ENCODE measurements around the gene FXN.
"Not testable (repeated sequence)": the region's sequence is repeated elsewhere in the genome, so short reads cannot be mapped to it uniquely, and the experiment has no call there.

Gene FXN

DNA sequence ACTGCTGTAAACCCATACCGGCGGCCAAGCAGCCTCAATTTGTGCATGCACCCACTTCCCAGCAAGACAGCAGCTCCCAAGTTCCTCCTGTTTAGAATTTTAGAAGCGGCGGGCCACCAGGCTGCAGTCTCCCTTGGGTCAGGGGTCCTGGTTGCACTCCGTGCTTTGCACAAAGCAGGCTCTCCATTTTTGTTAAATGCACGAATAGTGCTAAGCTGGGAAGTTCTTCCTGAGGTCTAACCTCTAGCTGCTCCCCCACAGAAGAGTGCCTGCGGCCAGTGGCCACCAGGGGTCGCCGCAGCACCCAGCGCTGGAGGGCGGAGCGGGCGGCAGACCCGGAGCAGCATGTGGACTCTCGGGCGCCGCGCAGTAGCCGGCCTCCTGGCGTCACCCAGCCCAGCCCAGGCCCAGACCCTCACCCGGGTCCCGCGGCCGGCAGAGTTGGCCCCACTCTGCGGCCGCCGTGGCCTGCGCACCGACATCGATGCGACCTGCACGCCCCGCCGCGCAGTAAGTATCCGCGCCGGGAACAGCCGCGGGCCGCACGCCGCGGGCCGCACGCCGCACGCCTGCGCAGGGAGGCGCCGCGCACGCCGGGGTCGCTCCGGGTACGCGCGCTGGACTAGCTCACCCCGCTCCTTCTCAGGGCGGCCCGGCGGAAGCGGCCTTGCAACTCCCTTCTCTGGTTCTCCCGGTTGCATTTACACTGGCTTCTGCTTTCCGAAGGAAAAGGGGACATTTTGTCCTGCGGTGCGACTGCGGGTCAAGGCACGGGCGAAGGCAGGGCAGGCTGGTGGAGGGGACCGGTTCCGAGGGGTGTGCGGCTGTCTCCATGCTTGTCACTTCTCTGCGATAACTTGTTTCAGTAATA is at the start of gene FXN:
Gene FXN, plus strand, starts transcription at position 315 of the 871 bp plus-strand sequence. Its CDS starts 31 bp downstream, at position 346.
- DNase-seq = peak; percentile 66 to 78 (median 68)

DNA sequence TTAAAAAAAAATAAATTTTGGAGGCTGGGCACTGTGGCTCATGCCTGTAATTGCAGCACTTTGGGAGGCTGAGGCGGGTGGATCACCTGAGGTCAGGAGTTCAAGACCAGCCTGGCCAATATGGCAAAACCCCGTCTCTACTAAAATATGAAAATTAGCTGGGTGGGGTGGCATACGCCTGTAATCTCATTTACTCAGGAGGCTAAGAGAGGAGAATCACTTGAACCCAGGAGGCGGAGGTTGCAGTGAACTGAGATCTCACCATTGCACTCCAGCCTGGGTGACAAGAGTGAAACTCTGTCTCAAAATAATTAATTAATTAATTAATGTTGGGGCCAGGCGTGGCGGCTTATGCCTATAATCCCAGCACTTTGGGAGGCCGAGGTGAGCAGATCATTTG is 48.6 kb upstream of the FXN start:
- not testable (repeated sequence) for DNase-seq

GRCh38 chr9:68991457-68991856 is 44.1 kb upstream of the FXN start:
- DNase-seq = no peak

DNA sequence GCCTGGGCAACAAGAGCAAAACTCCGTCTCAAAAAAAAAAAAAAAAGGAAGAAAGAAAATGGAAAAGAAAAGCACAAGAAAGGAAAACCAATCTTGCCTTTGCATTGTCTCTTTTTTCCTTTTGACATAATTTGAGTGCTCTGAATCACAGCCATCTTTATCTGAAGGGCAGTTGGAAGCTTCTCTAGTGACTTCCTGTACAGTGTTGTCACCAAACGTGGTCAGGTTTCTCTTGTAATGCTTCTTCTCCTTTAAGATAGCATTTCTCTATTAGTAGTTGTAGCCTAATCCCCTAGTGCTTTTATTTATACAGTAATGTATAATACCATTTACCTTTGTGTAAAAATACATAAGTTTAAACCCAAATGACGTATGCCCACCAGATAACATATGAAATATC is 39.8 kb upstream of the FXN start:
- DNase-seq = no peak

GRCh38 chr9:68996462-68996861 is 39.1 kb upstream of the FXN start:
- DNase-seq = no peak

GRCh38 chr9:68997666-68998065 is 37.9 kb upstream of the FXN start:
- DNase-seq = no peak

- no peak for DNase-seq
These were observed 37.2 kb upstream of the FXN start for GRCh38 chr9:68998385-68998784.

- no peak for DNase-seq
These were observed 36.7 kb upstream of the FXN start for GRCh38 chr9:68998812-68999211.

DNA sequence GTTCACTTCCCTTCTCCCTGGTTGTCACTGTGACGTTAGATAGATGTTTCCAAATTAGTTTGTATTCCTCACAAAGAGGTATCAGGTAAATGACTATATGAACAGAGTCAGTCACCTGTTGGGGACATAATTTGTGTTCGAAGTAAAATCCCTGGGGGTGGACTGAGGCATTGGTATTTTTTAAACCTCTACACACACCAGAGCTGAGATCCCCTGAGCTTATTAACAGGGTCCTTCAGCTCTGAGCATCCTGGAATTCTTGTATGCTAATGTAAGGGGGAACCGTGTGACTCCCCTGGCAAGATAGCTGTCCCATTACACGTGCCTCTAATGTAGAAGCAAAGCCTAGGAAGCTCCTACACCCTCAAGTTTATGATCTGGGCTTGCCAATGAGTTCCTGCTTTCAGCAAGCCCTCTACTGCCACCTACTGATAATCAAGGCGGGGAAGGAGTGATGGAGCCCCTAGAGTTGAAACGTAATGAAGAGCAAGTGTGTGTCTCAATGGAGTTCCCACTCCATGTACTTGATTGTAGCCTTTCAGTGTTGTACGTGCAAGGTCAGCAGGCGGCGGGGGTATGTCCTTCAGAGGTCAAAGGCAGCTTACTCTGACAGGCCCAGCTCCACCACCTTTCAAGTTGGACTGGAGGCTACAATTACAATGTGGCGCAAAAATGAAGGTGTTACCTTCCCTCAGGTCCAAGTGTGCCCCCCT is 36.0 kb upstream of the FXN start:
- DNase-seq = peak; percentile 14 to 28 (median 26)

DNA sequence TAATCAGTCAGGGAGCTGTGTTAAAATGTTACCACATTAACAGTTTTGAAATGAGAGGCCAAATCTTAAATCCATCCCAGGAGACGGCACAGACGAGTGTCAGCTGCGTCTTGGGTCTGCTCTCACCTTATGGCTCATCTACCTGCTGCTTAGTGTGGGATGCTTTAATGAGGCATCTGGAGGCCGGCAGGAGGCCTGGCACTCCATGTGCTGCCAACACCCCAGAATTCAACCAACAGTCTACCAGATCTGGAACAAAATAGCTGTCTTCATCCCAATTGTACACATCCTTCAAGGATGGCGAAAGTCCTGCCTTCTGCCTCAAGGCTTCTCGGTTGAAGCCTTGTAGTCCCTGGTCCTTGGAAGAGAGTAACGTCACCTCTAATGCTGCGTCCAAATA is 33.6 kb upstream of the FXN start:
- DNase-seq = no peak

GRCh38 chr9:69003051-69003450 is 32.5 kb upstream of the FXN start:
- DNase-seq = no peak

DNA sequence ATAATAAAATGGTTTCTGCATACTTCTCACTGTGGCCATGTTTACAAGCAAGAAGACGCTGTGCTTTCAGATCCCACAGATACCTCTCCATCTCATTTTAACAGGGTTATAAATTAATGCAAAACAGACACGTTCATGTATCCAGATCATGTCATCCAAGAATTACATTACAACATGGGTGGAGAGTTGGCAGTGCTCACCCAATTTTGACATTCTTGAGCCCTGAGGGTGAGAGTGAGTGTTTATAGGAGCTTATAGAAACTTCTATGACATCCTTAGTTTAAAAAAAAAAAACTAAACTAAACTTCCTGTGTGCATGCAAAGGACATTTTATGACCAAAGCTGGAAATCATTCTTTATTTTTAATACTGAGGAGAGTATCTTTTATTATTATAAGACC is 30.7 kb upstream of the FXN start:
- no peak for DNase-seq

GRCh38 chr9:69009708-69010107 is 25.8 kb upstream of the FXN start:
- DNase-seq = no peak

DNA sequence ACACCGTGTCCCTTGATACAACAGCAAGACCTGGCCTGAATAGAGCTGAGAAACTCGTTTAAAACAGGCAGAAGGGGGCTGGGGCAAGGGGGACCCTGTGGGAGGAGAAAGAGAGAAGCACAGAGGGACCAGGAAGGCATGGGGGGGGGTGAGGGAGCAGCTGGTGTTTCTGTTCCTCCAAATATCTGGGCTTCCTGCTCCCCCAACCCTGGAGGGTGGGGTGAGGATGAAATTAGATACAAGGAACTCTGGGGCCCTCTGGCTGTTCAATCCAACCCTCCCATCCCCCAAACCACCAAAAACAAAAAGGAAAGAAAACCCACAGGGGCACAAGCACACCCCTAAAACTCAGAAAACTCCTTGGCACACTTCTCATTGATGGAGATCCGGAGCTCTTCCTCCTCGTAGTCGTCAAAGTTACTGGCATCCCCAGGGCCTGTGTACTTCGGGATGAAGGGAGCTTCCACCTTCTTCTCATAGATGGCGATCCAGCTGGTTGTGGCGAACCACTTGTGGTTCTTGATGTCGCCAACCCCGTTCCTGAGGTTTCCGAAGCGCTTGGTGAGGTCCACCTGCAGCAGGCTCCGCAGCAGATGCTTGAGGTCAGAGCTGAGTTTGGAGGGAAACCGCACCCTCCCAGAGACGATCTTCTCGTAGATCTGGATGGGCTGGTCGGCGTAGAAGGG is 22.7 kb upstream of the FXN start:
- DNase-seq = no peak

- DNase-seq = no peak
These were observed 22.2 kb upstream of the FXN start for GRCh38 chr9:69013382-69013727.

DNA sequence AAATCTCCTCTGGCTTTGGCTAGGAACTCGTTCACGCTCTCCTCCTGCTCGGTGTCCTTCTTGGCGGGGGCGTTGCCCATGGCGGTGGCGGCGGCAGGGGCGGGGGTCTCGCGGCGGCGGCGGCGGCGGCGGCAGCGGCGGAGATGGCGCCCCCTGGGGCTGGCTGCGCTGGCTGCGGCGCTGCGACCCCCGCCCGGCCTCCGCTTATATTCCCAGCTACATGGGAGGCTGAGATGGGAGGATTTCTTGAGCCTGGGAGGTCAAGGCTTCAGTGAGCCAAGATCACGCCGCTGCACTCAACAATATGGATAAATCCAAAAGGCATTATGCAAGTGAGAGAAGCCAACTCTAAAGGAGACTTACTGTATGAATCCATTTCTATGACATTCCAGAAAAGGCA is 21.5 kb upstream of the FXN start, which contains the start of gene PRKACG:
Gene PRKACG, minus strand, starts transcription at position 101 of the 400 bp plus-strand sequence. Its CDS starts 21 bp downstream, at position 80.
- no peak for DNase-seq

DNA sequence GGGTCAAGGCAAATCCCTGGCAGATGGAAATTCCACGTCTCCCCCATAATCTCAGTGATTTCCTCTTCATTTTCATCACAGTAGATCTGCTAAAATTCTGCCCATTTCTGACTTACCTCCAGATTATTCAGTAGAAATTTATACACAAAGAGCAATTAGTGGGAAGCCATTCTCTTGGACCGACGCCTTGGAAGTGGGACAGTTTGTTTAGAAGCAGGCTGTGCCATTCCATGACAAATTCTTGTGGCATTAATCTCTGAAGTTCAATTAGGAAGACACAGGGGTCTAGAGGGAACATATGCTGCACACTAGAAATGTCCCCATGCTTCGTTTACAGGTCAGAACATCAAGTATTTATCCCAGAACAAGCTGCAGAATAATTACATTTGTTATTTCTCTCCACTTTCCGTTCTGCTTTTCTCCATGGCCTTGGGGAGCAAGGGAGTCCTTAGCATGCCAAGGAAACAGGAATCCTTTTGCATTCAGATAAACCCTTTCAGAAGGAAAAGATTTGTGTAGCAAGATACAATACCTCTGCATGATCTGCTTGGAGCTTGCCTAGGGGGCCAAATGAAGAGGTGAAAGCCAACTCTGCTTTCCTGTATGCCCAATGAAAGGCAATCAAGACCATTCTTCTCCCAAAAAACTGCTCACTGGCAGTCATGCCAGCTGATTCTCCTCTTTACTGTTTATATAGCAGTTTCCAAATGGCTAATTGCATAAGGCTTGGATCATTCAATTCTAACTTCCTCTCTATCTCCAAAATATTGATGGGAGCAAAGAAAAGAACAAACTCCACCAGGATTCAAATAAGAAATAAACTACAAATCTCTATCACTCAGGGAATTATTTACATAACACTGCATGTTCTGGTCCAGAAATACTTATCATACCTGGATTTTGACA is 19.1 kb upstream of the FXN start:
- DNase-seq = no peak

DNA sequence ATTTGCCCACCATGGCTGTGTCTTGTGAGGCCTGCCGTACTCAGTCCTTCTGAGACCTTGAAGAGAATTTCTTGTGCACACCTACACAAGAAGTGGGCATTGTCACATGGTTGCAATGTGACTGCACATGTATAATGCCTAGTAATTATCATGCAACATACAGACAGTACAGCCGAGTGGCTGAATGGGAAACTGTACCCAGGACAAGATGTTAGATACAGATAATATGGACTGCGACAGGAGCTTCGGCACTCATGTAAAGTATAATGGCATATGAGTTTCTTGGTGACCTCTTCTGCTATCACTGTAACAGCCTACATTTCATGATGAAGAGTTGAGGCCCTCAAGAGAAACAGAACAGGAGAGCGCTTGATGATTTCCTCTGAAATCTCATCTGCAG is 16.8 kb upstream of the FXN start:
- no peak for DNase-seq

DNA sequence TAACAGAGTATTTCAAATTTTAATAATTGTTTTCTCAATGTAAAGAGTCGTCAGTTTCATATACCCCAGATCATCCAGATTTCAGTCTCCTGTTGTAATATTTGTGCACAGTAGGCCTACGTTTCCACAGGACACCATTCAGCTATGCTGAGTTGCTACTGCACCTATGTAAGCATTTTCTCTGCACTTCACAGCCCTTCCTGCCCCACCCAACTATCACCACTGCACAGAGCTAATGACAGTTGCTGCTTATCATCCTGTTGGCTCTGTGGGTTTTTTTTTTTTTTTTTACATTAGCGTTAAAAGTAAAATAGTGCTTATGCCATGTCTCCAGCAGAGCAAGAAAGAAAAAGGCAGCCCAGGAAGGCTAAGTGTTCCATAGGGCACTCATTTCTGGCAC is 15.7 kb upstream of the FXN start:
- peak in 2 of 4 experiments; percentile 14 to 32 for DNase-seq

- DNase-seq = no peak
These were observed 15.0 kb upstream of the FXN start for GRCh38 chr9:69020301-69021145.

GRCh38 chr9:69023650-69024049 is 11.9 kb upstream of the FXN start:
- DNase-seq = no peak

All from activated CD4-positive, CD25-positive, alpha-beta regulatory T cell (primary cell).